K562 (cell line): ENCODE results near the gene SPAG9. TPM values are rescaled to one million over a fixed set of nuclear protein-coding genes. Genes with fewer than 3 reads are reported as not detected.

Experiments
- ATAC-seq: fragments of 200-7000 bp; cut with Tn5 transposase; 3 replicates; pipeline ENCODE4 v1.9.1; 2020; ENCODE audit warnings: moderate library complexity
- BruUV-seq: library from RNA; stranded (reverse); fragments of 400-500 nt; replicated peaks from 2 replicates; lab custom pipeline; 2021; lab: Mats Ljungman, UMichigan
- CTCF ChIA-PET: fragments of 300-600 bp; formaldehyde crosslinking; extraction: SDS; loops from one replicate; lab custom pipeline; 2021; ENCODE audit warnings: low intra/inter-chr PET ratio; lab: Yijun Ruan, JAX
- POLR2A ChIA-PET: fragments of 300-600, 350-650 bp; sonication (Branson Sonifier 250); formaldehyde crosslinking; extraction: SDS; loops from one replicate; lab custom pipeline; 2021; ENCODE audit warnings: antibody characterized with exemption, inconsistent platforms; lab: Yijun Ruan, JAX
- DNase-seq, 4 experiments: peaks; one replicate each; pipeline versions ENCODE4 v3.0.0 to v3.0.0-alpha.2; 2011 to 2018; ENCODE audit warnings: low spot score in 3 of 4, mixed read lengths in 3 of 4; ENCODE audit errors: extremely low read depth in 1 of 4
- FAIRE-seq: peaks from 2 replicates; lab custom pipeline; 2011; peaks lifted over from hg19 to GRCh38; lab: Jason Lieb, UNC
- H2AFZ ChIP-seq: 2 replicates; pipeline ENCODE4 v1.6.0; 2011; ENCODE audit warnings: low read depth, low read length, control low read depth, inconsistent platforms
- H3K27ac ChIP-seq: fragments of 200-600 bp; 3 replicates; pipeline ENCODE4 v1.8.0; 2011; ENCODE audit warnings: low read depth, mild to moderate bottlenecking, control low read depth, inconsistent platforms, low read length, moderate library complexity, mixed read lengths; ENCODE audit errors: extremely low read depth
- H3K27me3 ChIP-seq, 2 experiments: fragments of 300-600 bp in 1 of 2; 2 replicates in 1 of 2; 3 replicates in 1 of 2; pipeline versions ENCODE4 v1.6.0 to v1.8.0; 2011; ENCODE audit warnings: inconsistent platforms in 2 of 2, low read length in 2 of 2, mild to moderate bottlenecking in 1 of 2, mixed read lengths in 1 of 2, moderate library complexity in 1 of 2; ENCODE audit not compliant: control insufficient read depth in 2 of 2, insufficient read depth in 2 of 2
- H3K36me3 ChIP-seq: fragments of 300-600 bp; 3 replicates; pipeline ENCODE4 v1.8.0; 2011; ENCODE audit warnings: mild to moderate bottlenecking, low read length, inconsistent platforms; ENCODE audit not compliant: control insufficient read depth, insufficient read depth
- H3K4me1 ChIP-seq, 2 experiments: fragments of 200-600 bp in 1 of 2; replicated peaks in 1 of 2; 2 replicates in 1 of 2; 3 replicates in 1 of 2; pipeline versions ENCODE4 v1.5.1 to v1.8.0; 2011; ENCODE audit warnings: inconsistent platforms in 2 of 2, low read length in 2 of 2, mild to moderate bottlenecking in 1 of 2, mixed read lengths in 1 of 2, moderate library complexity in 1 of 2; ENCODE audit not compliant: control insufficient read depth in 2 of 2, insufficient read depth in 2 of 2
- H3K4me2 ChIP-seq: 2 replicates; pipeline ENCODE4 v1.6.1; 2011; ENCODE audit warnings: low read length, control low read depth, inconsistent platforms, mixed read lengths; ENCODE audit not compliant: insufficient read depth
- H3K4me3 ChIP-seq: fragments of 200-600 bp; sonication (generic), shearing (Covaris generic); 2 replicates; pipeline ENCODE4 v1.5.1; 2016; ENCODE audit warnings: control low read depth, inconsistent platforms
- H3K79me2 ChIP-seq: fragments of 200-600 bp; 3 replicates; pipeline ENCODE4 v1.8.0; 2011; ENCODE audit warnings: low read length, inconsistent platforms; ENCODE audit not compliant: control insufficient read depth, insufficient read depth
- H3K9ac ChIP-seq, 2 experiments: 2 replicates each; pipeline versions ENCODE4 v1.6.0 to v1.6.1; 2011; ENCODE audit warnings: low read depth in 2 of 2, low read length in 2 of 2, control low read depth in 1 of 2, inconsistent platforms in 1 of 2, mild to moderate bottlenecking in 1 of 2, mixed read lengths in 1 of 2; ENCODE audit not compliant: insufficient read depth in 1 of 2
- H3K9me1 ChIP-seq: one replicate; pipeline ENCODE4 v1.6.0; 2011; ENCODE audit warnings: inconsistent platforms, mild to moderate bottlenecking, low read length, moderate library complexity; ENCODE audit not compliant: control insufficient read depth, insufficient read depth
- H3K9me3 ChIP-seq: replicated peaks from 2 replicates; pipeline ENCODE4 v1.5.1; 2011; ENCODE audit warnings: low read depth, low read length, inconsistent platforms; ENCODE audit not compliant: control insufficient read depth, insufficient read depth
- H4K20me1 ChIP-seq: replicated peaks from 2 replicates; pipeline ENCODE4 v1.6.1; 2011; ENCODE audit warnings: low read length, inconsistent platforms, mixed read lengths; ENCODE audit not compliant: control insufficient read depth, insufficient read depth
- ATF3 ChIP-seq, 2 experiments: fragments of 450-650 bp in 1 of 2; sonication (generic) in 1 of 2; formaldehyde crosslinking in 1 of 2; IDR thresholded peaks in 1 of 2; conservative IDR thresholded peaks in 1 of 2; 2 replicates each; pipeline versions ENCODE4 v1.6.1 to v1.8.1; 2016 to 2023; ENCODE audit warnings: mild to moderate bottlenecking in 2 of 2, moderate library complexity in 2 of 2, inconsistent platforms in 1 of 2, missing genetic modification reagents in 1 of 2
- ATF7 ChIP-seq: fragments of 450-650 bp; IDR thresholded peaks from 2 replicates; pipeline ENCODE4 v1.7.1; 2014; ENCODE audit warnings: mild to moderate bottlenecking, moderate library complexity
- CREBBP ChIP-seq: IDR thresholded peaks from one replicate; pipeline ENCODE4 v1.6.1; 2012; ENCODE audit warnings: low read depth, mild to moderate bottlenecking, control low read depth, inconsistent platforms, low read length
- JUND ChIP-seq, 2 experiments: IDR thresholded peaks; 2 replicates in 1 of 2; 3 replicates in 1 of 2; pipeline ENCODE4 v1.6.1; 2011; ENCODE audit warnings: borderline replicate concordance in 2 of 2, low read depth in 2 of 2, low read length in 2 of 2, improper control_type of control experiment in 1 of 2, missing biosample characterization in 1 of 2, missing genetic modification characterization in 1 of 2, missing genetic modification reagents in 1 of 2
- NFYB ChIP-seq: IDR thresholded peaks from 2 replicates; pipeline ENCODE4 v1.6.1; 2011; ENCODE audit warnings: mild to moderate bottlenecking, moderate library complexity; ENCODE audit not compliant: insufficient read length; ENCODE audit errors: extremely low read depth
- NKRF ChIP-seq: fragments of 450-650 bp; IDR thresholded peaks from 2 replicates; pipeline ENCODE4 v1.6.1; 2016; ENCODE audit warnings: borderline replicate concordance
- RHOXF2B ChIP-seq: fragments of 250-450 bp; sonication (Bioruptor Pico); conservative IDR thresholded peaks from 2 replicates; pipeline ENCODE4 v1.5.1; 2021
- ZNF3 ChIP-seq: fragments of 250-450 bp; sonication (Bioruptor Pico); IDR thresholded peaks from 2 replicates; pipeline ENCODE4 v1.5.0; 2021; ENCODE audit warnings: mild to moderate bottlenecking, moderate library complexity
- ZNF316 ChIP-seq: fragments of 450-650 bp; IDR thresholded peaks from 2 replicates; pipeline ENCODE4 v1.6.1; 2016
- ZNF354B ChIP-seq: fragments of 250-450 bp; sonication (Bioruptor Pico); IDR thresholded peaks from 2 replicates; pipeline ENCODE4 v1.4.0; 2020
- ZNF449 ChIP-seq: fragments of 250-450 bp; sonication (Bioruptor Pico); IDR thresholded peaks from 2 replicates; pipeline ENCODE4 v1.8.0; 2022; ENCODE audit warnings: moderate library complexity, mild to moderate bottlenecking, inconsistent platforms
- ZNF76 ChIP-seq: fragments of 250-450 bp; sonication (Bioruptor Pico); IDR thresholded peaks from 2 replicates; pipeline ENCODE4 v1.4.0; 2020; ENCODE audit warnings: mild to moderate bottlenecking, moderate library complexity, borderline replicate concordance
- WGBS: fragments of 100-300 bp; shearing (Covaris generic); methylation state at CpG from one replicate; pipeline ENCODE4 v1.1.6; 2016; ENCODE audit warnings: low coverage, mixed read lengths; ENCODE audit not compliant: insufficient coverage; ENCODE audit errors: missing lambda C conversion rate; 5-methylcytosine and 5-hydroxymethylcytosine counted together
- in situ Hi-C: fragments of 300-500 bp; cut with MboI; formaldehyde crosslinking; loops from 4 replicates; pipeline ENCODE4 v1.15.0; 2018; ENCODE audit warnings: inconsistent platforms, mixed read lengths
- intact Hi-C: fragments of 100-400 bp; cut with micrococcal nuclease; formaldehyde crosslinking; loops from 2 replicates; pipeline ENCODE4 v1.14.2; 2022
- polyA plus RNA-seq, 8 experiments: library from polyadenylated mRNA; depleted of rRNA in 4 of 8; stranded (reverse) in 5 of 8; unstranded in 3 of 8; fragments of >200 nt; fragmentation: Nextera tagmentation in 2 of 8; fragmentation: Illumina TruSeq in 1 of 8; extraction: Ambion mirVana in 2 of 8; extraction: Trizol in 1 of 8; gene quantifications; 2 replicates each; pipeline versions ENCODE4 v1.2.1 to v1.2.3, GENCODE V29; 2011 to 2014; ENCODE audit warnings: inconsistent platforms in 1 of 8, missing spikeins in 1 of 8
- total RNA-seq, 7 experiments: library from RNA; depleted of rRNA in 6 of 7; stranded (reverse); fragments of >200 nt in 6 of 7; fragmentation: Illumina TruSeq in 2 of 7; extraction: Trizol in 2 of 7; gene quantifications; 2 replicates each; pipeline versions ENCODE4 v1.2.1 to v1.2.3, GENCODE V29; 2011 to 2021; ENCODE audit warnings: low replicate concordance in 1 of 7

Gene SPAG9
- total and polyA plus RNA-seq, 9 of the 15 experiments (the other 6 are each of a cell fraction or from before 2014, with no cell fraction given), result 12.2 to 99.2 (median 58.2) TPM

GRCh38 chr17:51046514-51047384, 73.9 kb downstream of the SPAG9 start:
- no peaks in the 10 kb centered on the region for H3K9me3 ChIP-seq
- peaks cover 2% of the 10 kb centered on the region; the same call in 2 of the 3 replicates for H3K36me3 ChIP-seq
- no peaks in the 10 kb centered on the region for H3K9me1 ChIP-seq
- H2AFZ ChIP-seq, result no peak overlapping the region
- H3K27me3 ChIP-seq, result no peaks in the 10 kb centered on the region
- no peaks in the 10 kb centered on the region for H3K4me1 ChIP-seq
- no peak overlapping the region for H3K27ac ChIP-seq
- TF ChIP-seq ATF7 (peak; percentile 79), ZNF76 (CRISPR knock-in tag) (no peak), ZNF354B (CRISPR knock-in tag) (no peak), ZNF316 (0 out of 2 replicates have a peak, but pooled peaks have one; percentile 5), ZNF3 (CRISPR knock-in tag) (no peak), ZNF449 (CRISPR knock-in tag) (no peak), JUND (IDR thresholded peaks at IDR 0.05; ENCODE audit: borderline replicate concordance, low read depth, low read length) (peak; percentile 40; the same call in 1 of the 2 replicates), JUND (tag; IDR thresholded peaks at IDR 0.05; ENCODE audit: borderline replicate concordance, low read depth, low read length) (no peak), CREBBP (no peak), RHOXF2B (CRISPR knock-in tag) (no peak), NFYB (peak; percentile 7), ATF3 (IDR thresholded peaks at IDR 0.05) (peak; percentile 89), ATF3 (CRISPR knock-in tag; conservative IDR thresholded peaks at IDR 0.05) (no peak), NKRF (no peak)
- no peak overlapping the region for H3K9ac ChIP-seq
- no peaks in the 10 kb centered on the region for H4K20me1 ChIP-seq
- no peak for FAIRE-seq
- DNase-seq, result peak in 2 of 4 experiments; percentile 18
- peaks cover 6% of the 10 kb centered on the region; the same call in 2 of the 3 replicates for H3K79me2 ChIP-seq
- ChIA-PET POLR2A (interaction anchor here (0.8 to 1.8 kb wide), 5 partner anchors 10 to 69 kb away, joined by 3 to 8 read pairs (median 3); no protein-coding TSS in a partner anchor), CTCF (no interaction called here)
- peak; percentile 76 for ATAC-seq
- intact Hi-C loops (no loop called here), in situ Hi-C loops (no loop called here)
- TSS peak; percentile 19 for BruUV-seq
- no peak overlapping the region for H3K4me3 ChIP-seq
- no peak overlapping the region for H3K4me2 ChIP-seq
- WGBS, result 85% methylated on average over 13 of the region's 13 CpGs
